SK-N-SH (cell line): ENCODE measurements around the gene NPHP1.

Experiments
- CTCF ChIP-seq: fragments of 200-600 bp; sonication (generic); IDR thresholded peaks from 2 replicates; pipeline ENCODE4 v1.6.1; 2017; ENCODE audit warnings: antibody characterized with exemption, mild to moderate bottlenecking, moderate library complexity
- NRF1 ChIP-seq: IDR thresholded peaks from 2 replicates; pipeline ENCODE4 v1.6.1; 2012; ENCODE audit warnings: low read depth, mild to moderate bottlenecking, low read length
- POLR2AphosphoS5 ChIP-seq: IDR thresholded peaks from 2 replicates; pipeline ENCODE4 v1.6.1; 2012; ENCODE audit warnings: low read depth, low read length
- RAD21 ChIP-seq: IDR thresholded peaks from 2 replicates; pipeline ENCODE4 v1.6.1; 2012; ENCODE audit warnings: mild to moderate bottlenecking, low read length
- RCOR1 ChIP-seq: fragments of 150-350 bp; IDR thresholded peaks from 2 replicates; pipeline ENCODE4 v1.6.1; 2017; ENCODE audit warnings: antibody characterized with exemption, low read length
- USF1 ChIP-seq: IDR thresholded peaks from 2 replicates; pipeline ENCODE4 v1.4.0; 2012; ENCODE audit warnings: low read depth, borderline replicate concordance
- ZBTB33 ChIP-seq: IDR thresholded peaks from 2 replicates; pipeline ENCODE4 v1.4.0; 2012; ENCODE audit warnings: low read depth, borderline replicate concordance

GRCh38 chr2:110219496-110220189 is 14.8 kb upstream of the NPHP1 start:
- TF ChIP-seq CTCF (no peak), RAD21 (no peak), NRF1 (no peak), POLR2AphosphoS5 (no peak), USF1 (no peak), RCOR1 (no peak), ZBTB33 (no peak)
